K562 (cell line): ENCODE results near the gene NAIF1. TPM values are rescaled to one million over a fixed set of nuclear protein-coding genes. Genes with fewer than 3 reads are reported as not detected.

Experiments used
- ATAC-seq: fragments of 200-7000 bp; cut with Tn5 transposase; 3 replicates; pipeline ENCODE4 v1.9.1; 2020; ENCODE audit warnings: moderate library complexity
- BruUV-seq: library from RNA; stranded (reverse); fragments of 400-500 nt; replicated peaks from 2 replicates; lab custom pipeline; 2021; lab: Mats Ljungman, UMichigan
- CTCF ChIA-PET: fragments of 300-600 bp; formaldehyde crosslinking; extraction: SDS; loops from one replicate; lab custom pipeline; 2021; ENCODE audit warnings: low intra/inter-chr PET ratio; lab: Yijun Ruan, JAX
- POLR2A ChIA-PET: fragments of 300-600, 350-650 bp; sonication (Branson Sonifier 250); formaldehyde crosslinking; extraction: SDS; loops from one replicate; lab custom pipeline; 2021; ENCODE audit warnings: antibody characterized with exemption, inconsistent platforms; lab: Yijun Ruan, JAX
- DNase-seq, 4 experiments: peaks; one replicate each; pipeline versions ENCODE4 v3.0.0 to v3.0.0-alpha.2; 2011 to 2018; ENCODE audit warnings: low spot score in 3 of 4, mixed read lengths in 3 of 4; ENCODE audit errors: extremely low read depth in 1 of 4
- FAIRE-seq: peaks from 2 replicates; lab custom pipeline; 2011; peaks lifted over from hg19 to GRCh38; lab: Jason Lieb, UNC
- H2AFZ ChIP-seq: 2 replicates; pipeline ENCODE4 v1.6.0; 2011; ENCODE audit warnings: low read depth, low read length, control low read depth, inconsistent platforms
- H3K27ac ChIP-seq: fragments of 200-600 bp; 3 replicates; pipeline ENCODE4 v1.8.0; 2011; ENCODE audit warnings: low read depth, mild to moderate bottlenecking, control low read depth, inconsistent platforms, low read length, moderate library complexity, mixed read lengths; ENCODE audit errors: extremely low read depth
- H3K27me3 ChIP-seq, 2 experiments: fragments of 300-600 bp in 1 of 2; 2 replicates in 1 of 2; 3 replicates in 1 of 2; pipeline versions ENCODE4 v1.6.0 to v1.8.0; 2011; ENCODE audit warnings: inconsistent platforms in 2 of 2, low read length in 2 of 2, mild to moderate bottlenecking in 1 of 2, mixed read lengths in 1 of 2, moderate library complexity in 1 of 2; ENCODE audit not compliant: control insufficient read depth in 2 of 2, insufficient read depth in 2 of 2
- H3K36me3 ChIP-seq: fragments of 300-600 bp; 3 replicates; pipeline ENCODE4 v1.8.0; 2011; ENCODE audit warnings: mild to moderate bottlenecking, low read length, inconsistent platforms; ENCODE audit not compliant: control insufficient read depth, insufficient read depth
- H3K4me1 ChIP-seq, 2 experiments: fragments of 200-600 bp in 1 of 2; replicated peaks in 1 of 2; 2 replicates in 1 of 2; 3 replicates in 1 of 2; pipeline versions ENCODE4 v1.5.1 to v1.8.0; 2011; ENCODE audit warnings: inconsistent platforms in 2 of 2, low read length in 2 of 2, mild to moderate bottlenecking in 1 of 2, mixed read lengths in 1 of 2, moderate library complexity in 1 of 2; ENCODE audit not compliant: control insufficient read depth in 2 of 2, insufficient read depth in 2 of 2
- H3K4me2 ChIP-seq: 2 replicates; pipeline ENCODE4 v1.6.1; 2011; ENCODE audit warnings: low read length, control low read depth, inconsistent platforms, mixed read lengths; ENCODE audit not compliant: insufficient read depth
- H3K4me3 ChIP-seq: fragments of 200-600 bp; sonication (generic), shearing (Covaris generic); 2 replicates; pipeline ENCODE4 v1.5.1; 2016; ENCODE audit warnings: control low read depth, inconsistent platforms
- H3K79me2 ChIP-seq: fragments of 200-600 bp; 3 replicates; pipeline ENCODE4 v1.8.0; 2011; ENCODE audit warnings: low read length, inconsistent platforms; ENCODE audit not compliant: control insufficient read depth, insufficient read depth
- H3K9ac ChIP-seq, 2 experiments: 2 replicates each; pipeline versions ENCODE4 v1.6.0 to v1.6.1; 2011; ENCODE audit warnings: low read depth in 2 of 2, low read length in 2 of 2, control low read depth in 1 of 2, inconsistent platforms in 1 of 2, mild to moderate bottlenecking in 1 of 2, mixed read lengths in 1 of 2; ENCODE audit not compliant: insufficient read depth in 1 of 2
- H3K9me1 ChIP-seq: one replicate; pipeline ENCODE4 v1.6.0; 2011; ENCODE audit warnings: inconsistent platforms, mild to moderate bottlenecking, low read length, moderate library complexity; ENCODE audit not compliant: control insufficient read depth, insufficient read depth
- H3K9me3 ChIP-seq: replicated peaks from 2 replicates; pipeline ENCODE4 v1.5.1; 2011; ENCODE audit warnings: low read depth, low read length, inconsistent platforms; ENCODE audit not compliant: control insufficient read depth, insufficient read depth
- H4K20me1 ChIP-seq: replicated peaks from 2 replicates; pipeline ENCODE4 v1.6.1; 2011; ENCODE audit warnings: low read length, inconsistent platforms, mixed read lengths; ENCODE audit not compliant: control insufficient read depth, insufficient read depth
- GTF2F1 ChIP-seq: IDR thresholded peaks from 2 replicates; pipeline ENCODE4 v1.6.1; 2011; ENCODE audit warnings: low read depth, low read length, improper control_type of control experiment
- MAFF ChIP-seq: IDR thresholded peaks from 2 replicates; pipeline ENCODE4 v1.6.1; 2012; ENCODE audit warnings: low read length, improper control_type of control experiment
- MAFG ChIP-seq: fragments of 450-650 bp; conservative IDR thresholded peaks from 2 replicates; pipeline ENCODE4 v1.6.1; 2016; ENCODE audit warnings: missing genetic modification characterization, missing compliant biosample characterization
- NFE2 ChIP-seq: IDR thresholded peaks from 2 replicates; pipeline ENCODE4 v1.6.1; 2014; ENCODE audit warnings: antibody characterized with exemption, low read depth
- NFE2L1 ChIP-seq: fragments of 450-650 bp; IDR thresholded peaks from 2 replicates; pipeline ENCODE4 v1.6.1; 2016; ENCODE audit warnings: missing genetic modification characterization, low read depth, mild to moderate bottlenecking, missing compliant biosample characterization, moderate library complexity, borderline replicate concordance
- PHTF2 ChIP-seq: fragments of 250-450 bp; sonication (Bioruptor Pico); IDR thresholded peaks from 2 replicates; pipeline ENCODE4 v1.5.0; 2021; ENCODE audit warnings: mild to moderate bottlenecking
- PURB ChIP-seq: sonication (generic); formaldehyde crosslinking; IDR thresholded peaks from 2 replicates; pipeline ENCODE4 v1.9.0; 2021; ENCODE audit warnings: low read depth, mild to moderate bottlenecking, missing genetic modification reagents
- RAD51 ChIP-seq: fragments of 450-650 bp; IDR thresholded peaks from 2 replicates; pipeline ENCODE4 v1.7.1; 2016; ENCODE audit warnings: low read depth, mild to moderate bottlenecking, borderline replicate concordance
- ZNF316 ChIP-seq: fragments of 450-650 bp; IDR thresholded peaks from 2 replicates; pipeline ENCODE4 v1.6.1; 2016
- ZNF384 ChIP-seq: IDR thresholded peaks from 2 replicates; pipeline ENCODE4 v1.6.1; 2012; ENCODE audit warnings: low read depth, low read length, improper control_type of control experiment
- WGBS: fragments of 100-300 bp; shearing (Covaris generic); methylation state at CpG from one replicate; pipeline ENCODE4 v1.1.6; 2016; ENCODE audit warnings: low coverage, mixed read lengths; ENCODE audit not compliant: insufficient coverage; ENCODE audit errors: missing lambda C conversion rate; 5-methylcytosine and 5-hydroxymethylcytosine counted together
- in situ Hi-C: fragments of 300-500 bp; cut with MboI; formaldehyde crosslinking; loops from 4 replicates; pipeline ENCODE4 v1.15.0; 2018; ENCODE audit warnings: inconsistent platforms, mixed read lengths
- intact Hi-C: fragments of 100-400 bp; cut with micrococcal nuclease; formaldehyde crosslinking; loops from 2 replicates; pipeline ENCODE4 v1.14.2; 2022
- polyA plus RNA-seq, 8 experiments: library from polyadenylated mRNA; depleted of rRNA in 4 of 8; stranded (reverse) in 5 of 8; unstranded in 3 of 8; fragments of >200 nt; fragmentation: Nextera tagmentation in 2 of 8; fragmentation: Illumina TruSeq in 1 of 8; extraction: Ambion mirVana in 2 of 8; extraction: Trizol in 1 of 8; gene quantifications; 2 replicates each; pipeline versions ENCODE4 v1.2.1 to v1.2.3, GENCODE V29; 2011 to 2014; ENCODE audit warnings: inconsistent platforms in 1 of 8, missing spikeins in 1 of 8
- total RNA-seq, 7 experiments: library from RNA; depleted of rRNA in 6 of 7; stranded (reverse); fragments of >200 nt in 6 of 7; fragmentation: Illumina TruSeq in 2 of 7; extraction: Trizol in 2 of 7; gene quantifications; 2 replicates each; pipeline versions ENCODE4 v1.2.1 to v1.2.3, GENCODE V29; 2011 to 2021; ENCODE audit warnings: low replicate concordance in 1 of 7
- TF ChIP-seq, protein P1 (sequence below): IDR thresholded peaks from 3 replicates; pipeline ENCODE4 v1.6.1; 2011; ENCODE audit warnings: borderline replicate concordance, mild to moderate bottlenecking, moderate library complexity; ENCODE audit not compliant: insufficient read length; ENCODE audit errors: extremely low read depth

NAIF1 gene
- total and polyA plus RNA-seq, 9 of the 15 experiments (the other 6 are each of a cell fraction or from before 2014, with no cell fraction given): 4.8 to 26.6 (median 17.2) TPM

GRCh38 chr9:128089299-128089698, 22.2 kb upstream of the NAIF1 start:
- no peak overlapping the region for H3K4me3 ChIP-seq
- ChIA-PET POLR2A (interaction anchor here (0.5 to 3.2 kb wide), 5 partner anchors 8 to 28 kb away, joined by 3 to 13 read pairs (median 3); no protein-coding TSS in a partner anchor), CTCF (no interaction called here)
- FAIRE-seq: no peak
- BruUV-seq: no TSS peak
- WGBS: 44% methylated on average over 1 of the region's 1 CpG
- peaks cover 53 to 59% of the 10 kb centered on the region in 2 experiments for H3K4me1 ChIP-seq
- no peaks in the 10 kb centered on the region for H3K9me3 ChIP-seq
- no peak overlapping the region for H2AFZ ChIP-seq
- no peaks in the 10 kb centered on the region for H3K9me1 ChIP-seq
- TF ChIP-seq RAD51: no peak
- no peak for TF ChIP-seq PHTF2 (CRISPR knock-in tag)
- TF ChIP-seq MAFG (tag): peak; percentile 39; the same call in 1 of the 2 replicates
- TF ChIP-seq NFE2: peak; percentile 56
- TF ChIP-seq GTF2F1: no peak
- no peak for TF ChIP-seq PURB (CRISPR knock-in tag)
- peak; percentile 9; the same call in 1 of the 2 replicates for TF ChIP-seq MAFF
- TF ChIP-seq, protein P1, sequence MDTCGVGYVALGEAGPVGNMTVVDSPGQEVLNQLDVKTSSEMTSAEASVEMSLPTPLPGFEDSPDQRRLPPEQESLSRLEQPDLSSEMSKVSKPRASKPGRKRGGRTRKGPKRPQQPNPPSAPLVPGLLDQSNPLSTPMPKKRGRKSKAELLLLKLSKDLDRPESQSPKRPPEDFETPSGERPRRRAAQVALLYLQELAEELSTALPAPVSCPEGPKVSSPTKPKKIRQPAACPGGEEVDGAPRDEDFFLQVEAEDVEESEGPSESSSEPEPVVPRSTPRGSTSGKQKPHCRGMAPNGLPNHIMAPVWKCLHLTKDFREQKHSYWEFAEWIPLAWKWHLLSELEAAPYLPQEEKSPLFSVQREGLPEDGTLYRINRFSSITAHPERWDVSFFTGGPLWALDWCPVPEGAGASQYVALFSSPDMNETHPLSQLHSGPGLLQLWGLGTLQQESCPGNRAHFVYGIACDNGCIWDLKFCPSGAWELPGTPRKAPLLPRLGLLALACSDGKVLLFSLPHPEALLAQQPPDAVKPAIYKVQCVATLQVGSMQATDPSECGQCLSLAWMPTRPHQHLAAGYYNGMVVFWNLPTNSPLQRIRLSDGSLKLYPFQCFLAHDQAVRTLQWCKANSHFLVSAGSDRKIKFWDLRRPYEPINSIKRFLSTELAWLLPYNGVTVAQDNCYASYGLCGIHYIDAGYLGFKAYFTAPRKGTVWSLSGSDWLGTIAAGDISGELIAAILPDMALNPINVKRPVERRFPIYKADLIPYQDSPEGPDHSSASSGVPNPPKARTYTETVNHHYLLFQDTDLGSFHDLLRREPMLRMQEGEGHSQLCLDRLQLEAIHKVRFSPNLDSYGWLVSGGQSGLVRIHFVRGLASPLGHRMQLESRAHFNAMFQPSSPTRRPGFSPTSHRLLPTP: no peak
- TF ChIP-seq NFE2L1 (tag): peak; percentile 5; the same call in 1 of the 2 replicates
- peak; percentile 49 for TF ChIP-seq ZNF316
- TF ChIP-seq ZNF384: no peak
- H3K4me2 ChIP-seq: no peak overlapping the region
- ATAC-seq: no peak
- H3K36me3 ChIP-seq: peaks cover 73% of the 10 kb centered on the region
- intact Hi-C loops (no loop called here), in situ Hi-C loops (no loop called here)
- peak overlapping the region; percentile 8 for H3K27ac ChIP-seq
- no peaks in the 10 kb centered on the region for H3K27me3 ChIP-seq
- no peak for DNase-seq
- H3K9ac ChIP-seq: peak overlapping the region in 1 of 2 experiments; percentile 47; a peak in 1 of 4 replicates
- H3K79me2 ChIP-seq: peaks cover 90% of the 10 kb centered on the region
- no peaks in the 10 kb centered on the region for H4K20me1 ChIP-seq
